Measurements from ENCODE around the gene UBR3. TPM values are rescaled to one million over a fixed set of nuclear protein-coding genes. Genes with fewer than 3 reads are reported as not detected.

Gene UBR3
- total and polyA plus RNA-seq, 2 of the 4 experiments (the other 2 are of a cell fraction) = 10.0 to 33.9 TPM

- Histone ChIP-seq H4K20me1 (ENCODE audit: insufficient read depth, low read length) (no peaks in the 10 kb centered on the region), H3K56ac (ENCODE audit: extremely low read depth, insufficient read depth, low read length) (no peak overlapping the region), H2BK20ac (ENCODE audit: low read depth, low read length) (no peak overlapping the region), H2AK5ac (ENCODE audit: low read depth, low read length) (no peak overlapping the region), H2BK5ac (ENCODE audit: low read depth, low read length, poor library complexity, severe bottlenecking) (no peak overlapping the region), H3K36me3 (ENCODE audit: control insufficient read depth, insufficient read depth, low read length) (no peaks in the 10 kb centered on the region), H3K27me3 (ENCODE audit: control insufficient read depth, insufficient read depth, low read length) (no peaks in the 10 kb centered on the region), H2AK9ac (replicated peaks; ENCODE audit: low read depth, low read length, poor library complexity) (no peak overlapping the region), H3K14ac (replicated peaks; ENCODE audit: low read depth, low read length) (no peak overlapping the region), H3K79me1 (ENCODE audit: low read depth in 1 of 2, low read length in 2 of 2) (no peaks in the 10 kb centered on the region), H3K4ac (ENCODE audit: low read depth, low read length) (no peak overlapping the region), H3K4me1 (ENCODE audit: control insufficient read depth, insufficient read depth, low read length) (no peaks in the 10 kb centered on the region), H4K8ac (ENCODE audit: low read depth in 2 of 2, low read length in 2 of 2) (no peak overlapping the region), H3K4me3 (ENCODE audit: insufficient read depth, low read depth, low read length) (no peak overlapping the region), H3K4me2 (ENCODE audit: low read depth, low read length) (no peak overlapping the region), H3K9me1 (ENCODE audit: insufficient read depth, low read length) (0 out of 2 replicates have a peak, but pooled peaks cover 3% of the 10 kb centered on the region), H2BK120ac (ENCODE audit: low read depth, low read length) (no peak overlapping the region), H4K91ac (ENCODE audit: insufficient read depth, low read depth, low read length) (no peak overlapping the region), H3K27ac (ENCODE audit: insufficient read depth, low read length) (no peak overlapping the region), H2AFZ (replicated peaks; ENCODE audit: low read length, poor library complexity) (no peak overlapping the region), H3K9ac (ENCODE audit: low read depth, low read length) (no peak overlapping the region), H4K5ac (ENCODE audit: low read depth, low read length) (no peak overlapping the region), H3K23ac (ENCODE audit: low read depth, low read length) (no peak overlapping the region), H2BK15ac (ENCODE audit: low read depth, low read length) (no peak overlapping the region), H3K18ac (ENCODE audit: low read depth, low read length) (no peak overlapping the region), H3K9me3 (ENCODE audit: control insufficient read depth, insufficient read depth, low read length) (peaks cover 2% of the 10 kb centered on the region; the same call in 1 of the 2 replicates)
- no peak for DNase-seq
- POLR2A ChIA-PET (ENCODE audit: unreplicated experiment) = no interaction called here
- intact Hi-C loops (cut with micrococcal nuclease) = loop anchor here (5.0 kb wide), 2 partner anchors 57 to 132 kb away; no protein-coding TSS in a partner anchor
- dilution Hi-C loops (cut with HindIII; ENCODE audit: low sequenced_read_pairs, unreplicated experiment) = no loop called here
- no TSS peak for BruUV-seq (replicated peaks)
- TF ChIP-seq RCOR1 (IDR thresholded peaks at IDR 0.05; ENCODE audit: insufficient replicate concordance, low read length) = no peak
- no peak for TF ChIP-seq RAD21 (IDR thresholded peaks at IDR 0.05; ENCODE audit: low read length)
- TF ChIP-seq MAFK (IDR thresholded peaks at IDR 0.05; ENCODE audit: low read depth, low read length) = no peak
- TF ChIP-seq NFE2L2 (IDR thresholded peaks at IDR 0.05; ENCODE audit: low read depth, low read length) = no peak
- ATAC-seq (ENCODE audit: low read depth) = no peak
- in situ Hi-C loops (cut with MboI; ENCODE audit: low sequenced_read_pairs) = no loop called here
- CTCF ChIA-PET = interaction anchor here (0.6 kb wide), 1 partner anchor 579 kb away, joined by 3 read pairs; no protein-coding TSS in a partner anchor
These were observed 263.0 kb downstream of the UBR3 start for GRCh38 chr2:170090229-170090628.
